ENCODE measurements around the gene SOHLH1.

- TF ChIP-seq EZH2 (IDR thresholded peaks at IDR 0.05; ENCODE audit: insufficient read depth, poor library complexity, severe bottlenecking) (no peak), EZH2phosphoT487 (IDR thresholded peaks at IDR 0.05; ENCODE audit: insufficient read depth, low read depth) (no peak)
Observed at GRCh38 chr9:135660407-135660806, 38.9 kb downstream of the SOHLH1 start.

All from GM23248 (cell line).